Small intestine (tissue), 7 donors: ENCODE data around the gene PIK3R3. TPM values are rescaled to one million over a fixed set of nuclear protein-coding genes. Genes with fewer than 3 reads are reported as not detected.

Experiments used
- DNase-seq, 2 donors: peaks; one replicate each; pipeline versions ENCODE4 v3.0.0 to v3.0.0-alpha.2; 2013
- FAIRE-seq: peaks from 2 replicates; lab custom pipeline; 2012; peaks lifted over from hg19 to GRCh38; lab: Jason Lieb, UNC
- H3K27ac ChIP-seq, 3 donors: one replicate each; pipeline ENCODE4 v1.5.1; 2013; ENCODE audit warnings: low read length in 2 of 3, mild to moderate bottlenecking in 2 of 3, control low read depth in 1 of 3, inconsistent platforms in 1 of 3, low read depth in 1 of 3, moderate library complexity in 1 of 3
- H3K27me3 ChIP-seq, 3 donors: one replicate each; pipeline ENCODE4 v1.6.1; 2013; ENCODE audit warnings: low read length in 3 of 3, inconsistent platforms in 1 of 3; ENCODE audit not compliant: control insufficient read depth in 3 of 3, insufficient read depth in 3 of 3
- H3K36me3 ChIP-seq, 3 donors: one replicate each; pipeline ENCODE4 v1.6.1; 2013; ENCODE audit warnings: low read length in 3 of 3, inconsistent platforms in 1 of 3, low read depth in 1 of 3, mild to moderate bottlenecking in 1 of 3, moderate library complexity in 1 of 3; ENCODE audit not compliant: control insufficient read depth in 3 of 3, insufficient read depth in 2 of 3
- H3K4me1 ChIP-seq, 3 donors: one replicate each; pipeline ENCODE4 v1.6.1; 2013; ENCODE audit warnings: low read length in 2 of 3, inconsistent platforms in 1 of 3, low read depth in 1 of 3, mild to moderate bottlenecking in 1 of 3, moderate library complexity in 1 of 3; ENCODE audit not compliant: control insufficient read depth in 3 of 3, insufficient read depth in 2 of 3
- H3K4me3 ChIP-seq, 3 donors: one replicate each; pipeline ENCODE4 v1.5.1; 2013; ENCODE audit warnings: low read length in 3 of 3, control low read depth in 1 of 3, inconsistent platforms in 1 of 3, low read depth in 1 of 3, mild to moderate bottlenecking in 1 of 3, moderate library complexity in 1 of 3
- H3K9me3 ChIP-seq, 2 donors: one replicate each; pipeline ENCODE4 v1.6.1; 2013; ENCODE audit warnings: low read depth in 1 of 2, low read length in 1 of 2; ENCODE audit not compliant: control insufficient read depth in 2 of 2, insufficient read depth in 1 of 2
- WGBS, 3 donors: extraction: QIAGEN DNeasy Blood & Tissue Kit; methylation state at CpG; one replicate each; pipeline ENCODE4 v1.1.7; 2013; 5-methylcytosine and 5-hydroxymethylcytosine counted together
- polyA plus RNA-seq, 4 donors: library from polyadenylated mRNA; stranded (reverse) in 3 of 4; unstranded in 1 of 4; fragments of 200-250 nt in 3 of 4; fragments of 120-200 nt in 1 of 4; gene quantifications; one replicate each; pipeline versions ENCODE4 v1.2.1 to v1.2.3, GENCODE V29; 2013
- donor health status: healthy with polysubstance abuse.
- donor health status: control.
- donor health status: control.
- donor health status: Bipolar disorder and iron deficiency.
- donor health status: healthy.

PIK3R3 gene
- polyA plus RNA-seq, 4 donors, result 1.6 to 13.5 (median 3.6) TPM

DNA sequence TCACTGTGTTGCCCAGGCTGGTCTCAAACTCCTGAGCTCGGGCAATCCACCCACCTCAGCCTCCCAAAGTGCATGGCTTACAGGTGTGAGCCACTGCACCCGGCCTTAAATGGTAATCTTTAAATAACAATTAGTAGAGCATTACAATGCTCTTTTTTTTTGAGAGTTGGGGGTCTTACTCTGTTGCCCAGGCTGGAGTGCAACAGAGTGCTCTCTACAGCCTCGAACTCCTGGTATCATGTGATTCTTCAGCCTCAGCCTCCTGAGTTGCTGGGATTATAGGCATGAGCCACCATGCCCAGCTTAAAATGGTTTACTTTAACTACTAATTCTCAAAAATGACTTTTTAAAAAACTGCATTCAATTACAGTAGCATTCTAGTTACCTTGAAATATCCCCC, 52.2 kb downstream of the PIK3R3 start:
- H3K4me1 ChIP-seq, result no peaks in the 10 kb centered on the region
- peaks cover 0 to 3% (median 0%) of the 10 kb centered on the region in 3 donors for H3K36me3 ChIP-seq
- WGBS, 3 donors, result 78 to 86% (median 85%) methylated on average over 3 of the region's 3 CpGs
- no peak overlapping the region for H3K4me3 ChIP-seq
- no peak overlapping the region for H3K27ac ChIP-seq
- no peaks in the 10 kb centered on the region for H3K27me3 ChIP-seq
- FAIRE-seq (no peak), DNase-seq (no peak)
- no peaks in the 10 kb centered on the region for H3K9me3 ChIP-seq

DNA sequence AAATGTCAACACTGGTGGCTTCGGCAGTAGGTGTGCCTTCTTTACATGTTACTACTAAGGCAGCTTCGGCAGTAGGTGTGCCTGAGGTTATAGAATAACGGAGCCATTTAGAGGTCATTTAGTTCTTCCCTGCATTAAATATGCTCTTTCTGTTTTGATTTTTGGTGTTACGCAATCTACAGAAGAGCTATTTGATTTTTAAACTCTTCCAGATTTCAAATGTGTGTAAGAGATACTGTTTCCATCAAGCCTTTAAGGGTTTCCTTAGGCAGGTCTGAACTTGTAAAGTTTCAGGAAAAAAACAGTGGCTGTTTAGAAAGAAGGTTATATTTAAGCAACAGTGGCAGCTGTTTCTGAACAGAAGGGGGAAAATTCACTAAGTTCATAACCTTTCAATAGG, 54.8 kb downstream of the PIK3R3 start:
- Histone ChIP-seq H3K36me3 (peaks cover 0 to 6% (median 0%) of the 10 kb centered on the region in 3 donors), H3K27me3 (no peaks in the 10 kb centered on the region), H3K4me3 (no peak overlapping the region), H3K27ac (no peak overlapping the region), H3K4me1 (no peaks in the 10 kb centered on the region), H3K9me3 (no peaks in the 10 kb centered on the region)
- DNase-seq (no peak), FAIRE-seq (no peak)
- WGBS, 3 donors, result 89 to 91% (median 91%) methylated on average over 4 of the region's 4 CpGs

DNA sequence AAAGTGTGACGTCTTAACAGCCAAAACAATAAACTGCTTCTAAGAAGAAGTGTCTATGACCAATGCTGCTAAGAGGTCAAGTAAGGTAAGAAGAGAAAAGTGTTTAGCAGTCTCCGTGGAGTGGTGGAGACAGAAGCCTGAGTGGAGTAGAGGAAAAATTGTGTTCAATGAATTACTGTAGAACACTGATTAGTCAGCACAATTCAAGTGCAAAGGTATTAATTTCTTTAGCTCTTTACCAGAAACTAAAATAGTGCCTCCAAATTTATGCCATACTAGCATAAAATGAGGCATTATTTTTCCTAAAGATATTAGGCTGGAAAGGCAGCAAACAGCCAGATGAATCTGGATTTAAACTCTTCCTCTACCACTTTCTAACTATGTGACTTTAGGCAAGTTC, 56.1 kb downstream of the PIK3R3 start:
- H3K4me1 ChIP-seq, result no peaks in the 10 kb centered on the region
- no peak overlapping the region for H3K4me3 ChIP-seq
- 86 to 93% (median 86%) methylated on average over 2 of the region's 2 CpGs for WGBS, 3 donors
- no peaks in the 10 kb centered on the region for H3K27me3 ChIP-seq
- FAIRE-seq (no peak), DNase-seq (no peak)
- peaks cover 0 to 7% (median 0%) of the 10 kb centered on the region in 3 donors for H3K36me3 ChIP-seq
- no peak overlapping the region for H3K27ac ChIP-seq
- no peaks in the 10 kb centered on the region for H3K9me3 ChIP-seq

DNA sequence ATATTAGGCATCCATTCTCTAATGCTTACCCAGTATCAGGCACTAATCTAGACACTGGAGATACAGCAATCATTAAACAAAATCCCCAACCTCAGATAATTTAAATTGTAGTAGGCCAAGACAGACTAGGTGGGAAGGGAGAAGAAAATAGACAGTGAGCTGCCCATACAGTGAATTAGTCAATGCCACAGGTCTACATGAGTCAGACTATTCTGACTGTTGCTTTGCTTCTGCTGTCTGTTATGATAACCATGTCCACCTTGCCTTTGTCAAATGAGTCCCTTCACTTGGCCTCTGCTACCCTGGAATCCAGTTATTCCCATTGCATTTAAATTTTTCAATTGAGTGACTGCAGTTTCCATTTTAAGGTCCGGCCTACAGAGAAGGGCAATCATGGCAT, 59.5 kb downstream of the PIK3R3 start:
- no peaks in the 10 kb centered on the region for H3K27me3 ChIP-seq
- no peaks in the 10 kb centered on the region for H3K4me1 ChIP-seq
- WGBS, 3 donors, result 93 to 100% (median 97%) methylated on average over 1 of the region's 1 CpG
- H3K27ac ChIP-seq, result no peak overlapping the region
- DNase-seq, result no peak
- H3K9me3 ChIP-seq, result no peaks in the 10 kb centered on the region
- no peak for FAIRE-seq
- H3K4me3 ChIP-seq, result no peak overlapping the region
- H3K36me3 ChIP-seq, result peaks cover 0 to 9% (median 0%) of the 10 kb centered on the region in 3 donors

DNA sequence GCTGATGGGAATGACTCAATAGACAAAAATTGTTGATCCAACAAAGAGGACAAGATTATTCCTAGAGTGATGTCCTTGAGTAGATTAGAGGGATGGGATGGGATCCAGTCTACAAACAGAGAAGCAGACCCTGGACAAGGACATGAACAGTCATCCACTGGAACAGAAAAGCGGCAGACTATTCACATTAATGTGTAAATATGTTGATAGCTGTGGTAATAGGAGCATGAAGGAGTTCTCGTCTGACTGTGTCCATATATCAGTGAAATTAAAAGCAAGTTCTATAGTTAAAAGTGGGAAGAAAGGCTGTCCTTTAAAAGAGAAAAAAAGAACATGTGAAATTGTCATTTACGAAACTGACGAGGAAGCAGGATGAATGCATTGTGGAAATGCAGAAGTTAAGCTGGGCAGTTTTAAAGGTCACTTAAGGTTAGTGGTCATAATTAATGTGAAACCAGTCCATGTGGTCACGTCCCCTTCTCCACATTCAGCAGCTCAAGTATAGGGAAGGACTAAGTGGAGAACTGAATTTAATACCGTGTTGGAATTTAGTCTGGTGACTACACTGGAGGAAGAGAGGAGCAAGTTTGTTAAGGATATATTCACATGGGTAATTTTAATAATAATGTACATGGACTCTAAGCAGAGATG, 62.1 kb downstream of the PIK3R3 start:
- Histone ChIP-seq H3K4me3 (no peak overlapping the region), H3K27me3 (no peaks in the 10 kb centered on the region), H3K4me1 (peaks cover 0 to under 1% (median 0%) of the 10 kb centered on the region in 3 donors), H3K9me3 (no peaks in the 10 kb centered on the region), H3K27ac (no peak overlapping the region), H3K36me3 (peaks cover 0 to 9% (median 0%) of the 10 kb centered on the region in 3 donors)
- WGBS, 3 donors, result 83 to 94% (median 87%) methylated on average over 6 of the region's 6 CpGs
- DNase-seq (no peak), FAIRE-seq (no peak)

DNA sequence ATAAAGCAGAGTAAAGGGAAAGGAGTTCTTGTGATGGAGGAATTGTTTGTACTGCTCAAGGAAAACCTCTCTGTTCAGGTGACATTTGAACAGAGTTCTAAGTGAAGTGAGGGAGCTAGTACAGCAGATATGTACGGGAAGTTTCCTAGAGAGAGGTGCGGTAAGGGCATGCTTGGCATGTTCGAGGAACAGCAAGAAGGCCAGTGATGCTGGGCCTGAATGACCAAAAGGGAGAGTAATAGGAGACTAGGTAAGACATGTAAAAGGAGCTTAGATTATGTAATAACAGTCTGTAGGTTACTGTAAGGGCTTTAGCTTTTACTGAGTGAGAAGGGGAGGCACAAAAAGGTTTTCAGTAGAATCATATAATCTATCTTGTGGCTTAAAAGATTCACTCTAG, 63.9 kb downstream of the PIK3R3 start:
- Histone ChIP-seq H3K27me3 (no peaks in the 10 kb centered on the region), H3K36me3 (peaks cover 0 to 7% (median 0%) of the 10 kb centered on the region in 3 donors), H3K4me1 (peaks cover under 1 to 7% (median under 1%) of the 10 kb centered on the region in 3 donors), H3K9me3 (no peaks in the 10 kb centered on the region), H3K4me3 (no peak overlapping the region), H3K27ac (no peak overlapping the region)
- FAIRE-seq, result no peak
- WGBS, 3 donors, result 85 to 90% (median 86%) methylated on average over 3 of the region's 3 CpGs
- DNase-seq, result no peak

DNA sequence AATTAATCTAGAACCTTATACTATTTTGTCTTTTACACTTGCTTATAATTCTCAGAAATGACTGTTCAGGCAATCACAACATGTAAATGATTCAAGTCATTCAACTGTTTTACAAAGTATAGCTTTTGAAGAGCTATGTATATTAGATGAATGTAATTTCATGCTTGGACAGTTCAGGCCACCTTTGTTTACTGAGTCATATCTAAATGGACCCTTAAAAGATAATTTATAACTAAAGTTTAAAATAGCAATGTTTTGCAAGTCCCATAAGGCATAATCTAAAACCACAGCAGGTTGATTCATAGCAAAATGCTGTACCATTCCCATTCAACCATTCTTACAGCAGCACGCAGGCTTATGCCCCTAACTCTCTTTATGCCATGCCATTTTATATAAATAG, 64.8 kb downstream of the PIK3R3 start:
- WGBS, 3 donors, result 91 to 100% (median 93%) methylated on average over 1 of the region's 1 CpG
- FAIRE-seq (no peak), DNase-seq (no peak)
- H3K36me3 ChIP-seq, result peaks cover 0 to 7% (median 0%) of the 10 kb centered on the region in 3 donors
- no peaks in the 10 kb centered on the region for H3K9me3 ChIP-seq
- H3K27me3 ChIP-seq, result no peaks in the 10 kb centered on the region
- H3K27ac ChIP-seq, result no peak overlapping the region
- H3K4me3 ChIP-seq, result no peak overlapping the region
- peaks cover 2 to 12% (median 4%) of the 10 kb centered on the region in 3 donors for H3K4me1 ChIP-seq

DNA sequence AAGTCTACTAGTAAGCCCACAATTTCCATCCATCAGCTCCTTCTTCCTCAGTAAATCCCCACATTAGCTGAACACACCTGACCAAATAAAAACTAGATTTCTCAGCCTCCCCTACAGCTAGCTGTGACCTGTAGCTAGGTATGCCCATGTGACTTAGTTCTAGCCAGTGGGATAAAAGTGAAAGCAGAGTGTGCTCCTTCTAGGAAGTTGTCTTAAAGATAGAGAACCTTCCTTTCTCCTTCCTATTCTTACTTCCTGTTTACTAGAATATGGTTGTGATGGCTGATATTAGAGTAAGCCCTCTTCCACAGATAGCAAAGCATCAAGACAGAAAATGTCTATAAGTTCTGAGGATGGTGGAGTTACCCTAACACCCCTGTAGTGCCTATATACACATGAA, 67.0 kb downstream of the PIK3R3 start:
- FAIRE-seq (no peak), DNase-seq (peak; percentile 68 to 80)
- Histone ChIP-seq H3K9me3 (no peaks in the 10 kb centered on the region), H3K4me1 (peaks cover 2 to 12% (median 5%) of the 10 kb centered on the region in 3 donors), H3K27me3 (no peaks in the 10 kb centered on the region), H3K4me3 (no peak overlapping the region), H3K36me3 (peaks cover 0 to 5% (median 0%) of the 10 kb centered on the region in 3 donors), H3K27ac (peak overlapping the region; percentile 4 to 54 (median 31))

DNA sequence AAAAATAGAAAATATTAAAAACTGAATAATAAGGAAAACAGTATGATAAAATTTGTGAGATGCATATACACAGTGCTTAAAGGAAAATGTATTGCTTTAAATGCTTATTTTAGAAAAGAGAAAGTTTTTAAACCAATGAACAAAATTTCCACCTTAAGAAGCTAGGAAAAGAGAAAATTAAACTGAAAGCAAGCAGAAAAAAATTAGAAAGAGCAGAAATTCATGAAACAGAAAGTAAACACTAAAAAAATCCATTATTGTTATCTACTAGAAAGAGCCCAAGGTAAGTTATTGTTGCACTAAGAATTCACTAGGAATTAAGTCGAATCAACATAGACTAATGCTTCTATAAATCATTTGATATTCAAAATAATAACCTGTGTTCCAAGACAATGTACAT, 67.7 kb downstream of the PIK3R3 start:
- peak; percentile 41 for FAIRE-seq
- no peak for DNase-seq
- Histone ChIP-seq H3K36me3 (peaks cover 0 to 9% (median 0%) of the 10 kb centered on the region in 3 donors), H3K4me3 (no peak overlapping the region), H3K4me1 (peaks cover 2 to 12% (median 5%) of the 10 kb centered on the region in 3 donors), H3K9me3 (no peaks in the 10 kb centered on the region), H3K27ac (peak overlapping the region in 1 of 3 donors; percentile 31), H3K27me3 (no peaks in the 10 kb centered on the region)
- WGBS, 3 donors, result 89 to 96% (median 91%) methylated on average over 1 of the region's 1 CpG
